ENCODE results near the gene CRACDL. TPM values are rescaled to one million over a fixed set of nuclear protein-coding genes. Genes with fewer than 3 reads are reported as not detected.

The CRACDL gene
- total and polyA plus RNA-seq, 2 donors (not counting 1 experiment from before 2014, with no cell fraction given) = 0.25 TPM; not detected in 1

DNA sequence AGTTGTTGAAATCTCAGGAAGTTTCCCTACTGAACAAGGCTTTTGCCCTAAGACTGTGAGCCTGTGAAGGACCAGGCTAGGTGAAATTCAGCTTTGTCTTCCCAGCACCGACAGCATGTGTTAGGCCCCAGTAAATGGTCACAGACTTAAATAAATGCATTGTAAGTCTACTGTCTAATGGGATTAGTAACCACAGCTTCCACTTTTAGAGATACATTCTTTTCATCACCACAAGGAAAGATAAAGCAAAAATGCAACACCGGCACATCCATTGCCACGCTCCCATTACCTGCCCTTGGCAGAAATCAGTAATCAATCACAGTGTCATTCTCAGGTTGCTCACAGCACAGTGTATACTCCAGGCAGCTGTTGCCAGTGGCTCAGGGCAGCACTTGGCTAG, 59.3 kb downstream of the CRACDL start:
- no peak for ATAC-seq (ENCODE audit: low read depth)
- WGBS (ENCODE audit: insufficient coverage) = 91% methylated on average over 2 of the region's 3 CpGs
- H3K4me3 ChIP-seq (ENCODE audit: control extremely low read depth in 1 of 5, extremely low read depth in 1 of 5, insufficient read depth in 1 of 5, low read depth in 2 of 5, low read length in 4 of 5) = no peak overlapping the region
- no peaks in the 10 kb centered on the region for H3K4me1 Mint-ChIP-seq
- no peaks in the 10 kb centered on the region for H3K79me2 ChIP-seq (ENCODE audit: control insufficient read depth, insufficient read depth, low read length)
- DNase-seq = no peak
- H3K27ac Mint-ChIP-seq = no peak overlapping the region
- TF ChIP-seq, protein P1, sequence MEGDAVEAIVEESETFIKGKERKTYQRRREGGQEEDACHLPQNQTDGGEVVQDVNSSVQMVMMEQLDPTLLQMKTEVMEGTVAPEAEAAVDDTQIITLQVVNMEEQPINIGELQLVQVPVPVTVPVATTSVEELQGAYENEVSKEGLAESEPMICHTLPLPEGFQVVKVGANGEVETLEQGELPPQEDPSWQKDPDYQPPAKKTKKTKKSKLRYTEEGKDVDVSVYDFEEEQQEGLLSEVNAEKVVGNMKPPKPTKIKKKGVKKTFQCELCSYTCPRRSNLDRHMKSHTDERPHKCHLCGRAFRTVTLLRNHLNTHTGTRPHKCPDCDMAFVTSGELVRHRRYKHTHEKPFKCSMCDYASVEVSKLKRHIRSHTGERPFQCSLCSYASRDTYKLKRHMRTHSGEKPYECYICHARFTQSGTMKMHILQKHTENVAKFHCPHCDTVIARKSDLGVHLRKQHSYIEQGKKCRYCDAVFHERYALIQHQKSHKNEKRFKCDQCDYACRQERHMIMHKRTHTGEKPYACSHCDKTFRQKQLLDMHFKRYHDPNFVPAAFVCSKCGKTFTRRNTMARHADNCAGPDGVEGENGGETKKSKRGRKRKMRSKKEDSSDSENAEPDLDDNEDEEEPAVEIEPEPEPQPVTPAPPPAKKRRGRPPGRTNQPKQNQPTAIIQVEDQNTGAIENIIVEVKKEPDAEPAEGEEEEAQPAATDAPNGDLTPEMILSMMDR (IDR thresholded peaks at IDR 0.05) = no peak
- TF ChIP-seq EZH2 (IDR thresholded peaks at IDR 0.05; ENCODE audit: borderline replicate concordance, insufficient read depth, low read depth, low read length, poor library complexity, severe bottlenecking) = no peak
- no peaks in the 10 kb centered on the region for H3K36me3 ChIP-seq (replicated peaks in 1 of 2; ENCODE audit: control extremely low read depth in 1 of 2, control insufficient read depth in 1 of 2, extremely low read depth in 1 of 2, insufficient read depth in 2 of 2, low read length in 1 of 2)
- H3K4me1 ChIP-seq (ENCODE audit: control insufficient read depth in 2 of 2, insufficient read depth in 2 of 2, low read length in 2 of 2) = no peaks in the 10 kb centered on the region
- H2AFZ ChIP-seq (ENCODE audit: insufficient read depth, low read depth, low read length, poor library complexity, severe bottlenecking) = no peak overlapping the region
- no peak overlapping the region for H3K4me2 ChIP-seq (replicated peaks; ENCODE audit: low read depth, low read length, poor library complexity, severe bottlenecking)
- H3K27me3 ChIP-seq (replicated peaks in 1 of 4; ENCODE audit: control extremely low read depth in 1 of 4, control insufficient read depth in 3 of 4, insufficient read depth in 4 of 4, low read length in 3 of 4) = peaks cover 0 to 9% (median 0%) of the 10 kb centered on the region in 4 experiments
- no peak overlapping the region for H3K9ac ChIP-seq (ENCODE audit: low read length)
- peaks cover 10% of the 10 kb centered on the region for H3K27me3 Mint-ChIP-seq
- H3K27ac ChIP-seq (ENCODE audit: low read length in 2 of 2) = no peak overlapping the region
- no peak overlapping the region for H3K4me3 Mint-ChIP-seq
- intact Hi-C loops (cut with micrococcal nuclease) = no loop called here
- CTCF ChIA-PET = no interaction called here
- POLR2A ChIA-PET = no interaction called here
- no peaks in the 10 kb centered on the region for H3K9me3 Mint-ChIP-seq (ENCODE audit: insufficient read depth)
- no peaks in the 10 kb centered on the region for H3K9me3 ChIP-seq (ENCODE audit: control extremely low read depth in 1 of 3, control insufficient read depth in 2 of 3, insufficient read depth in 1 of 3, low read length in 2 of 3)
- H4K20me1 ChIP-seq (ENCODE audit: control insufficient read depth, insufficient read depth, low read length, poor library complexity, severe bottlenecking) = no peaks in the 10 kb centered on the region

DNA sequence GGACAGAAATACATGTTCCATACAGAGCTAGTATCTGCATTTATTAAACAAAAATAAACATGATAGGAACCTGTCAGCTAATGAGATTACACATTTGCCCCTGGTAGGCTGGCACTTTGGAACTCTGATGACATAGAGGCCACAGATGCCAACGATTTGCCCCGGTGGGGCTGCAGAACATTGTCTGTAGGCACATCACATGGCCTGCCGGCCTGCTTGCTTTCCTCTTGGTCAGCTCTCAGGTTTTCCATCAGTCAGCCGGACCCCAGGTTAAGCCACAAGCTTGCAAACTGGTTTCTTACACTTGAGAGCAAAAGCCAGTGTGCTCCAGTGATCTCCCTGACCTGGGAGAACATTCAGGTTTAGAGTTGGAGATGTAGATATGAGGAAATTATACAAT, 60.3 kb downstream of the CRACDL start:
- no peaks in the 10 kb centered on the region for H3K79me2 ChIP-seq (ENCODE audit: control insufficient read depth, insufficient read depth, low read length)
- ChIA-PET CTCF (no interaction called here), POLR2A (no interaction called here)
- no peaks in the 10 kb centered on the region for H3K9me3 ChIP-seq (ENCODE audit: control extremely low read depth in 1 of 3, control insufficient read depth in 2 of 3, insufficient read depth in 1 of 3, low read length in 2 of 3)
- no peak overlapping the region for H3K4me3 ChIP-seq (ENCODE audit: control extremely low read depth in 1 of 5, extremely low read depth in 1 of 5, insufficient read depth in 1 of 5, low read depth in 2 of 5, low read length in 4 of 5)
- TF ChIP-seq EZH2 (IDR thresholded peaks at IDR 0.05; ENCODE audit: borderline replicate concordance, insufficient read depth, low read depth, low read length, poor library complexity, severe bottlenecking) = no peak
- TF ChIP-seq, protein P1 (IDR thresholded peaks at IDR 0.05) = no peak
- Mint-ChIP-seq H3K4me3 (no peak overlapping the region), H3K27me3 (peaks cover 14% of the 10 kb centered on the region), H3K4me1 (no peaks in the 10 kb centered on the region), H3K27ac (no peak overlapping the region), H3K9me3 (ENCODE audit: insufficient read depth) (no peaks in the 10 kb centered on the region)
- WGBS (ENCODE audit: insufficient coverage) = 100% methylated on average over 3 of the region's 4 CpGs
- H3K27ac ChIP-seq (ENCODE audit: low read length in 2 of 2) = no peak overlapping the region
- H3K4me1 ChIP-seq (ENCODE audit: control insufficient read depth in 2 of 2, insufficient read depth in 2 of 2, low read length in 2 of 2) = no peaks in the 10 kb centered on the region
- no peaks in the 10 kb centered on the region for H3K36me3 ChIP-seq (replicated peaks in 1 of 2; ENCODE audit: control extremely low read depth in 1 of 2, control insufficient read depth in 1 of 2, extremely low read depth in 1 of 2, insufficient read depth in 2 of 2, low read length in 1 of 2)
- no peak overlapping the region for H3K4me2 ChIP-seq (replicated peaks; ENCODE audit: low read depth, low read length, poor library complexity, severe bottlenecking)
- no peak overlapping the region for H3K9ac ChIP-seq (ENCODE audit: low read length)
- H4K20me1 ChIP-seq (ENCODE audit: control insufficient read depth, insufficient read depth, low read length, poor library complexity, severe bottlenecking) = no peaks in the 10 kb centered on the region
- intact Hi-C loops (cut with micrococcal nuclease) = no loop called here
- no peak overlapping the region for H2AFZ ChIP-seq (ENCODE audit: insufficient read depth, low read depth, low read length, poor library complexity, severe bottlenecking)
- peaks cover 0 to 6% (median 0%) of the 10 kb centered on the region in 4 experiments for H3K27me3 ChIP-seq (replicated peaks in 1 of 4; ENCODE audit: control extremely low read depth in 1 of 4, control insufficient read depth in 3 of 4, insufficient read depth in 4 of 4, low read length in 3 of 4)
- no peak for DNase-seq
- ATAC-seq (ENCODE audit: low read depth) = no peak

Data from B cell (primary cell).